ENCODE results near the gene EGFR.

- TF ChIP-seq, protein P1, sequence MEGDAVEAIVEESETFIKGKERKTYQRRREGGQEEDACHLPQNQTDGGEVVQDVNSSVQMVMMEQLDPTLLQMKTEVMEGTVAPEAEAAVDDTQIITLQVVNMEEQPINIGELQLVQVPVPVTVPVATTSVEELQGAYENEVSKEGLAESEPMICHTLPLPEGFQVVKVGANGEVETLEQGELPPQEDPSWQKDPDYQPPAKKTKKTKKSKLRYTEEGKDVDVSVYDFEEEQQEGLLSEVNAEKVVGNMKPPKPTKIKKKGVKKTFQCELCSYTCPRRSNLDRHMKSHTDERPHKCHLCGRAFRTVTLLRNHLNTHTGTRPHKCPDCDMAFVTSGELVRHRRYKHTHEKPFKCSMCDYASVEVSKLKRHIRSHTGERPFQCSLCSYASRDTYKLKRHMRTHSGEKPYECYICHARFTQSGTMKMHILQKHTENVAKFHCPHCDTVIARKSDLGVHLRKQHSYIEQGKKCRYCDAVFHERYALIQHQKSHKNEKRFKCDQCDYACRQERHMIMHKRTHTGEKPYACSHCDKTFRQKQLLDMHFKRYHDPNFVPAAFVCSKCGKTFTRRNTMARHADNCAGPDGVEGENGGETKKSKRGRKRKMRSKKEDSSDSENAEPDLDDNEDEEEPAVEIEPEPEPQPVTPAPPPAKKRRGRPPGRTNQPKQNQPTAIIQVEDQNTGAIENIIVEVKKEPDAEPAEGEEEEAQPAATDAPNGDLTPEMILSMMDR (conservative IDR thresholded peaks at IDR 0.05) = no peak
- no peak for TF ChIP-seq ZFX (IDR thresholded peaks at IDR 0.05)
These were observed 129.8 kb downstream of the EGFR start for GRCh38 chr7:55148571-55148970.

Measured in C4-2B (cell line).